ENCODE results near the gene RPE65. TPM values are rescaled to one million over a fixed set of nuclear protein-coding genes. Genes with fewer than 3 reads are reported as not detected.

Gene RPE65
- total and polyA plus RNA-seq, 2 of the 4 experiments (the other 2 are of a cell fraction): under 0.01 TPM; not detected in 1

GRCh38 chr1:68453060-68453670 is 3.4 kb upstream of the RPE65 start:
- WGBS, 2 experiments (ENCODE audit: extremely low coverage in 2 of 2, insufficient read length in 1 of 2): 100% methylated on average over 1 of the region's 8 CpGs; no CpG with 5 or more reads in 1 of the 2 experiments
- Histone ChIP-seq H3K14ac (replicated peaks; ENCODE audit: low read depth, low read length) (no peak overlapping the region), H3K4ac (ENCODE audit: low read depth, low read length) (no peak overlapping the region), H3K4me2 (ENCODE audit: low read depth, low read length) (no peak overlapping the region), H4K8ac (ENCODE audit: low read depth in 2 of 2, low read length in 2 of 2) (no peak overlapping the region), H4K20me1 (ENCODE audit: insufficient read depth, low read length) (no peaks in the 10 kb centered on the region), H3K4me3 (ENCODE audit: insufficient read depth, low read depth, low read length) (no peak overlapping the region), H2AK5ac (ENCODE audit: low read depth, low read length) (no peak overlapping the region), H2BK5ac (ENCODE audit: low read depth, low read length, poor library complexity, severe bottlenecking) (no peak overlapping the region), H4K5ac (ENCODE audit: low read depth, low read length) (no peak overlapping the region), H2AFZ (replicated peaks; ENCODE audit: low read length, poor library complexity) (no peak overlapping the region), H3K27ac (ENCODE audit: insufficient read depth, low read length) (no peak overlapping the region), H2AK9ac (replicated peaks; ENCODE audit: low read depth, low read length, poor library complexity) (no peak overlapping the region), H4K91ac (ENCODE audit: insufficient read depth, low read depth, low read length) (no peak overlapping the region), H3K27me3 (ENCODE audit: control insufficient read depth, insufficient read depth, low read length) (no peaks in the 10 kb centered on the region), H3K56ac (ENCODE audit: extremely low read depth, insufficient read depth, low read length) (no peak overlapping the region), H3K36me3 (ENCODE audit: control insufficient read depth, insufficient read depth, low read length) (no peaks in the 10 kb centered on the region), H3K9me3 (ENCODE audit: control insufficient read depth, insufficient read depth, low read length) (no peaks in the 10 kb centered on the region), H3K23ac (ENCODE audit: low read depth, low read length) (no peak overlapping the region), H3K4me1 (ENCODE audit: control insufficient read depth, insufficient read depth, low read length) (peaks cover 2% of the 10 kb centered on the region; the same call in 1 of the 2 replicates), H3K9me1 (ENCODE audit: insufficient read depth, low read length) (peaks cover 2% of the 10 kb centered on the region; the same call in 1 of the 2 replicates), H2BK120ac (ENCODE audit: low read depth, low read length) (no peak overlapping the region), H2BK15ac (ENCODE audit: low read depth, low read length) (no peak overlapping the region), H3K18ac (ENCODE audit: low read depth, low read length) (no peak overlapping the region), H2BK20ac (ENCODE audit: low read depth, low read length) (no peak overlapping the region), H3K79me1 (ENCODE audit: low read depth in 1 of 2, low read length in 2 of 2) (no peaks in the 10 kb centered on the region), H3K9ac (ENCODE audit: low read depth, low read length) (no peak overlapping the region)
- TF ChIP-seq ELK1 (IDR thresholded peaks at IDR 0.05; ENCODE audit: borderline replicate concordance, low read depth, low read length) (no peak), MAZ (IDR thresholded peaks at IDR 0.05; ENCODE audit: borderline replicate concordance, low read depth, low read length) (no peak), POLR2A (IDR thresholded peaks at IDR 0.05; ENCODE audit: low read depth, low read length) (no peak), NFE2L2 (IDR thresholded peaks at IDR 0.05; ENCODE audit: low read depth, low read length) (no peak), CTCF (conservative IDR thresholded peaks at IDR 0.05; ENCODE audit: low read depth, low read length) (no peak), USF2 (IDR thresholded peaks at IDR 0.05; ENCODE audit: low read depth, low read length) (no peak), BHLHE40 (IDR thresholded peaks at IDR 0.05; ENCODE audit: low read depth, low read length) (no peak), RAD21 (IDR thresholded peaks at IDR 0.05; ENCODE audit: low read length) (no peak), MXI1 (IDR thresholded peaks at IDR 0.05; ENCODE audit: borderline replicate concordance, low read depth, low read length) (no peak), CHD1 (IDR thresholded peaks at IDR 0.05; ENCODE audit: low read depth, low read length) (no peak), RFX5 (IDR thresholded peaks at IDR 0.05; ENCODE audit: low read depth, low read length) (no peak), SMC3 (IDR thresholded peaks at IDR 0.05; ENCODE audit: low read depth, low read length) (no peak), FOS (IDR thresholded peaks at IDR 0.05; ENCODE audit: low read depth, low read length) (no peak), CEBPB (IDR thresholded peaks at IDR 0.05; ENCODE audit: low read depth, low read length) (no peak), MAFK (IDR thresholded peaks at IDR 0.05; ENCODE audit: low read depth, low read length) (no peak), RCOR1 (IDR thresholded peaks at IDR 0.05; ENCODE audit: insufficient replicate concordance, low read length) (no peak)
- peak; percentile 10 for DNase-seq
- intact Hi-C loops (cut with micrococcal nuclease) (no loop called here), dilution Hi-C loops (cut with HindIII; ENCODE audit: low sequenced_read_pairs, unreplicated experiment) (no loop called here), in situ Hi-C loops (cut with MboI; ENCODE audit: low sequenced_read_pairs) (loop anchor here (25.0 kb wide), 1 partner anchor 1284 kb away; no protein-coding TSS in a partner anchor)
- CTCF ChIA-PET: interaction anchor here (1.4 to 2.0 kb wide), 2 partner anchors 10 to 108 kb away, joined by 3 to 9 read pairs; no protein-coding TSS in a partner anchor
- no TSS peak for BruUV-seq (replicated peaks)
- POLR2A ChIA-PET (ENCODE audit: unreplicated experiment): no interaction called here
- ATAC-seq (ENCODE audit: low read depth): no peak

Data from IMR-90 (cell line).